ENCODE measurements around the gene GRXCR2. TPM values are rescaled to one million over a fixed set of nuclear protein-coding genes. Genes with fewer than 3 reads are reported as not detected.

The GRXCR2 gene
- total RNA-seq, 1 donor from 2014 or later: not detected

DNA sequence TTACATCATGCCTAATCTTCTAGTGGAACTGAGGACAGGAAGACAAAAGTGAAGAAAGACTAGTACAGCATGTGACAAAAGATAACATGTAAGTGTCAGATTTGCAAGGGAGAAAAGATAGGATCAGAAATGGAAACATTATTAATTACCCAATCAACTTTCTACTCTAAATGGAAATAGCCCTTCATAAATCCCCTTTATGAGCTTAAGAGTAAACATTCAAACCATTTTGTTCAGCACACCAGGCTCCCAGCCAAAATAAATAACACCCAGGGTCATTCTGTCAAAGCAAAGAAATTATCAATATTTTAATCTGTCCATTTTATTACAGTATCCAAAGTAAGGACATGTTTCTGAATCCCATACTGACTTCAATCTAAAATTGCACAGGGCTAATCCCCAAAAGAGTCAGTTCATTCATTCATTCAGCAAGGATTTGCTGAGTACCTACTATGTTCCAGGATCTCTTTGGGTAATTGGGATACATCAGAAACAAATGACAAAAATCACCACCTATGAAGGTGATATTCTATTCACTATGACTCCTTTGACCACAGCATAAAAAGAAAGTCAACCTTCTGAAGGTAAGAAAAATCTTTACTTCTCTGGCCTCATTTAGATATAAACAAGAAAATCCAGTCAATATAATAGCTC is 43.0 kb downstream of the GRXCR2 start:
- H3K27ac ChIP-seq: peak overlapping the region in 1 of 2 donors; percentile 36
- no peaks in the 10 kb centered on the region for H3K27me3 ChIP-seq
- no peak overlapping the region for H3K4me3 ChIP-seq
- TF ChIP-seq CTCF (IDR thresholded peaks at IDR 0.05): no peak
- intact Hi-C loops (cut with DNase I): loop anchor here (5.0 kb wide), 3 partner anchors 107 to 1623 kb away; partner anchors contain the start of gene SH3RF2
- H3K4me1 ChIP-seq: peaks cover 0 to 18% of the 10 kb centered on the region in 2 donors
- H3K36me3 ChIP-seq: no peaks in the 10 kb centered on the region
- H3K9me3 ChIP-seq: no peaks in the 10 kb centered on the region
- DNase-seq (ENCODE audit: low spot score in 2 of 2): no peak

GRCh38 chr5:145826895-145827674 is 45.7 kb downstream of the GRXCR2 start:
- no peak overlapping the region for H3K4me3 ChIP-seq
- intact Hi-C loops (cut with DNase I): no loop called here
- DNase-seq (ENCODE audit: low spot score in 2 of 2): no peak
- no peaks in the 10 kb centered on the region for H3K36me3 ChIP-seq
- no peak overlapping the region for H3K27ac ChIP-seq
- peaks cover 0 to 12% of the 10 kb centered on the region in 2 donors for H3K4me1 ChIP-seq
- H3K9me3 ChIP-seq: no peaks in the 10 kb centered on the region
- TF ChIP-seq CTCF (IDR thresholded peaks at IDR 0.05): no peak
- H3K27me3 ChIP-seq: no peaks in the 10 kb centered on the region

DNA sequence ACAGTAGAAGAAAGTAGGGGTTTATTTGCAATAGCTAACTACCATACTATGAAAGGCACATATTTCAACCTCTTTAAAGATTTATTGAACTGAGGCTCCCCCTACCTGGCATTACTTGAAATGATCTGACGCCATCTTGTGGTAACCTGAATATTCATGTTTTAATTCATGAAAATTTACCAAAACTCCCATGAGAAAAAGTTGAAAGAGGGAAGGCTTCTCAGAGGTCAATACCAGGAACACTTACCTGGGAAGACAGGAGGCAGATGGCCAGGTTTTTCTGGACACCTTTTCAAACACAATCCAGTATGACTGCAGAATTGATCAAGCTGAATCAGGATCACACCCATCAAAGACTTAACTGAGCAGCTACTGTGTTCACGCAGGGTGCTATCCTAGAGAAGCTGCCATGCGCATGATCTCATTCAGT is 47.0 kb downstream of the GRXCR2 start:
- intact Hi-C loops (cut with DNase I): no loop called here
- no peak for DNase-seq (ENCODE audit: low spot score in 2 of 2)
- peak; percentile 34 to 79 (median 57) for TF ChIP-seq CTCF (IDR thresholded peaks at IDR 0.05)

DNA sequence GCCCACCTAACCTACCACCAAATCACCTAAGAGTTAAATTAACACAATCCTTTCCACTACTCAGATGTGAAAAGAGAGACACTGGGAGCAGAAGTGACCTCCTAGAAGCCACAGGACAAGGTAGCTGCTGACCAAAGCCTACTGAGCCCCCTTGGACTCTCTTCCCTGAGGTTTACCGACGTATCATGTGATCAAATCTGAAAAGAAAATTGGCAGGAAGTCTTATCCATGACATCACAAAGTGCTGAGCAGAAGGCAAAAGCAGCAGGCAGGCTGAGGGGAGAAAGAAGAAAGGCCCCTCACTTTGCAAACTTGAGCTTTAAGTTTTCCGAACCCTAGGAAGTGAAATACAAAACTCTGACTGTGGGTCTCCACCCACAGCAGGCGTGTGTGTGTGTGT is 48.8 kb downstream of the GRXCR2 start:
- Histone ChIP-seq H3K36me3 (peaks cover 0 to 3% of the 10 kb centered on the region in 2 donors), H3K4me1 (no peaks in the 10 kb centered on the region), H3K27me3 (no peaks in the 10 kb centered on the region), H3K27ac (no peak overlapping the region), H3K9me3 (no peaks in the 10 kb centered on the region), H3K4me3 (no peak overlapping the region)
- no peak for DNase-seq (ENCODE audit: low spot score in 2 of 2)
- TF ChIP-seq CTCF (IDR thresholded peaks at IDR 0.05): no peak
- intact Hi-C loops (cut with DNase I): no loop called here

More for the DNA sequence above, 47.0 kb downstream of the GRXCR2 start:
- Histone ChIP-seq H3K27ac (no peak overlapping the region), H3K4me3 (no peak overlapping the region), H3K9me3 (no peaks in the 10 kb centered on the region), H3K36me3 (no peaks in the 10 kb centered on the region), H3K4me1 (peaks cover 0 to 3% of the 10 kb centered on the region in 2 donors), H3K27me3 (no peaks in the 10 kb centered on the region)

GRCh38 chr5:145818604-145819003 is 54.2 kb downstream of the GRXCR2 start:
- intact Hi-C loops (cut with DNase I): no loop called here
- H3K27ac ChIP-seq: no peak overlapping the region
- H3K9me3 ChIP-seq: no peaks in the 10 kb centered on the region
- H3K4me3 ChIP-seq: no peak overlapping the region
- H3K27me3 ChIP-seq: no peaks in the 10 kb centered on the region
- no peaks in the 10 kb centered on the region for H3K4me1 ChIP-seq
- H3K36me3 ChIP-seq: peaks cover 0 to 22% of the 10 kb centered on the region in 2 donors
- no peak for DNase-seq (ENCODE audit: low spot score in 2 of 2)
- TF ChIP-seq CTCF (IDR thresholded peaks at IDR 0.05): no peak
